RWPE1 (cell line): ENCODE data around the gene POC1B.
A peak's percentile ranks its signal among the peaks of the same experiment; 100 is the strongest.
"Not testable (repeated sequence)": the region's sequence is repeated elsewhere in the genome, so short reads cannot be mapped to it uniquely, and the experiment has no call there.

Experiments used
- CTCF ChIA-PET: fragments of 350-600 bp; sonication (Branson Sonifier 250); formaldehyde crosslinking; extraction: SDS; loops from one replicate; lab custom pipeline; 2021; lab: Yijun Ruan, JAX
- POLR2A ChIA-PET: fragments of 400-600 bp; formaldehyde crosslinking; extraction: SDS; loops from one replicate; lab custom pipeline; 2020; ENCODE audit warnings: antibody characterized with exemption; ENCODE audit not compliant: low non-redundant PET; lab: Yijun Ruan, JAX
- DNase-seq: peaks from one replicate; pipeline ENCODE4 v3.0.0; 2012; ENCODE audit warnings: low spot score
- H3K27ac ChIP-seq: fragments of 450-650 bp; 2 replicates; pipeline ENCODE4 v1.5.1; 2017
- CTCF ChIP-seq: fragments of 450-650 bp; conservative IDR thresholded peaks from 2 replicates; pipeline ENCODE4 v1.5.1; 2017; ENCODE audit warnings: low read depth, mild to moderate bottlenecking

POC1B gene

DNA sequence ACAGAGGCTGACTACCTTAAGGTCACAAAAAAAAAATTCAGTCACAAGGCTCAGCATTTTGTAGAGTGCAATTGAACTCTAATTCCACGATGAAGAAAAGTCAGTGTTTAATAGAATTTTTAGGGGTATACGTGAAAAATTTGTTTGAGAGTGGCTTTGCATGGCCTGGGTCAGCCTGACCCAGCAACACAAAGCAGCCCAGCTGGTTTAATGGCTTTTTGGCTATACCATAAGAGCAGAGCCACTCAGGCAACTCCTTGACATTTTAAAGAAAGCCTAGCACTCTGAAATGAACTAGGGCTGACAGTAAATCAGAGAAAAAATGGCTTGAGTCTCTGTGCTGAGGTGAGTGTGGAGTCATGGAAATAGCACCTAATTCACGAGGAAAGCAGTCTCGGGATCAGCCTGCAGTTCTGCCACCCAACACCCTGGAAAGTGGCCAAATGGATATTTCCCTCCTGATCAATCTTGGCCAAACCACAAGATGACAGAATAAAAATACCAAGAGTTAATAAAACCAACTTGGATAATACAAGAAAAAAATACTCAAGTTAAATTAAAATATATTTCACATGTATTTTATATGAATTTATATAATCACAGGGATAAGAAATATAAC, 60.8 kb downstream of the POC1B start:
- ChIA-PET POLR2A (no interaction called here), CTCF (no interaction called here)
- no peak overlapping the region for H3K27ac ChIP-seq
- no peak for TF ChIP-seq CTCF
- no peak for DNase-seq

DNA sequence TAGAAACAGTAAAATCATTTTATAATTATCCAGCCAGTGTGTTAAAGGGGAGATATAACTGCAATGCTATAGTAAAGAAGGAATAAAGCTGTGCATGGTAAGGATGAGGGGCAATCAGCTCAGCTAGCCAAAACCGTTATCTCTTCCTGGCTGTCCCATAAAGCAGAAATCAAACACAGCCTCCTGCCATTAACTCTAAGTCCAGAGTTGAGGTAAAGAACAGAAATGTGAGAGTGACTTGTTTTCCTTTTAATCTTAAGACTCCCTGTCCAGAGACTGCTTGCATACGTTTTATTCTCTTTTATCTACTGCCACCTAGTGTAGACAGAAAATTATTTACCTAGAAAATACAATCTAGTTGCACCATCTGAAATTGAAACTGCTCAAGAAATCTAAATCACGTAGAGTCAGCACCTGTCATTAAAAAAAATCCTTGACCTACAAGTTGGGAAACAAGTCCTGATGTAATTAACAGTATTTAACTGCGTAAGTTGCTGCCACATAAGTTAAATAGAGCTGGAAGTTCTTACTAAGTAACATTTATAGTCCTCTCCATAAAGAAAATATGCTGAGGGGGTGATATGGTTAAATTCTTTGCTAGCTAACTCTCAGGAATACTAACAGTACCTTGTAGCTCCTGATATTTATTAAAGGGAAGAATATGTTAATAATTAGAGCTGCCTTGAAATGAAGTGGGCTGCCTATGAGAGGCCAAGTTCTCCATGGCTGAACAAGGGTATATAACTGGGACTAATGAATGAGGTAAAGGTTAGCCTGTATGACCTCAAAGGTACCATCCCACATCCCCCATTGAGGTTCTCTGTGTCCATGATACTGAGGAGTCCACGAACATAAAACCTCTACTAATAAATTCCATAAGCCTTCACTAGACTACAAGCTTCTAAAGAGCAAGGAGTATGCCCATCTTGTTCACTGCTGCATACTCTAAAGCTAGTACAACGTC, 63.9 kb downstream of the POC1B start:
- TF ChIP-seq CTCF: peak; percentile 56
- no peak overlapping the region for H3K27ac ChIP-seq
- CTCF ChIA-PET: interaction anchor here (0.5 to 1.8 kb wide), 15 partner anchors 12 to 1293 kb away, joined by 3 to 11 read pairs (median 3); no protein-coding TSS in a partner anchor
- DNase-seq: peak; percentile 59
- POLR2A ChIA-PET: no interaction called here

GRCh38 chr12:89461190-89461589, 64.7 kb downstream of the POC1B start:
- CTCF ChIA-PET: interaction anchor here (0.6 to 1.8 kb wide), 7 partner anchors 68 to 1292 kb away, joined by 3 to 11 read pairs (median 3); no protein-coding TSS in a partner anchor
- no peak for DNase-seq
- POLR2A ChIA-PET: no interaction called here
- no peak for TF ChIP-seq CTCF
- H3K27ac ChIP-seq: no peak overlapping the region

DNA sequence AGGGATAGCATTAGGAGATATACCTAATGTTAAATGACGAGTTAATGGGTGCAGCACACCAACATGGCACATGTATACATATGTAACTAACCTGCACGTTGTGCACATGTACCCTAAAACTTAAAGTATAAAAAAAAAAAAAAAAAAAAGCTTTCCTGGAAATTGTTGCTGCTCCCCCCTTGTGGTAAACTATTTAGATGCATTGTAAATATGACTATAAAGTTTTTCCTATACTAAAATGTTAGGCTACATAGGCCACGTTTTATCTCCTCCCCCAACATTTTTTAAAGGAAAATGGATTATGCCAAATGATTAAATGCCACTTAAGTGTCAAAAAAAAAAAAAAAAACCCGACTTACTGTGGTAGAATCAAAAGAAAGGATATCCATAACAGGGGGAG, 66.6 kb downstream of the POC1B start:
- CTCF ChIA-PET: interaction anchor here (1.0 kb wide), 1 partner anchor 107 kb away, joined by 14 read pairs; the partner anchor contains the start of gene DUSP6
- H3K27ac ChIP-seq, DNase-seq, POLR2A ChIA-PET: not testable (repeated sequence)
- peak; percentile 28; the same call in 1 of the 2 replicates for TF ChIP-seq CTCF

DNA sequence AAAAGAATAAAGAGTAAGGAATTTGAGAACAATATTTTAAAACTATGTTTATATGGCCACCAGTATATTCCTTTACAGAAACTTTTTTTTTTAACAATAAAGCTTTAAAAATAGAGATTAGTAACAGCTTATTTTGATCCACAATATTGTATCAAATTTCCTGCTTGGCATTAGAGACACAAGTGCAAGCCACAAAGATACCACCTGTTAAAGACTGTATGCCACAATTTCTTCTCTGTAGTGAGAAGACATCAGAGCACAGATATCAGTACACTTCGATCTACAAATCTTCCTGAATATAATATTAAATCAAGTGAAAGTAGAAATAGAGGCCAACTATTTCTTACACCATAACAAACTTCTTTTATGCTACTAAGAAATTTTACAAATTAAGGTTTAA, 69.3 kb downstream of the POC1B start:
- no peak for DNase-seq
- POLR2A ChIA-PET: no interaction called here
- no peak overlapping the region for H3K27ac ChIP-seq
- CTCF ChIA-PET: no interaction called here
- no peak for TF ChIP-seq CTCF

DNA sequence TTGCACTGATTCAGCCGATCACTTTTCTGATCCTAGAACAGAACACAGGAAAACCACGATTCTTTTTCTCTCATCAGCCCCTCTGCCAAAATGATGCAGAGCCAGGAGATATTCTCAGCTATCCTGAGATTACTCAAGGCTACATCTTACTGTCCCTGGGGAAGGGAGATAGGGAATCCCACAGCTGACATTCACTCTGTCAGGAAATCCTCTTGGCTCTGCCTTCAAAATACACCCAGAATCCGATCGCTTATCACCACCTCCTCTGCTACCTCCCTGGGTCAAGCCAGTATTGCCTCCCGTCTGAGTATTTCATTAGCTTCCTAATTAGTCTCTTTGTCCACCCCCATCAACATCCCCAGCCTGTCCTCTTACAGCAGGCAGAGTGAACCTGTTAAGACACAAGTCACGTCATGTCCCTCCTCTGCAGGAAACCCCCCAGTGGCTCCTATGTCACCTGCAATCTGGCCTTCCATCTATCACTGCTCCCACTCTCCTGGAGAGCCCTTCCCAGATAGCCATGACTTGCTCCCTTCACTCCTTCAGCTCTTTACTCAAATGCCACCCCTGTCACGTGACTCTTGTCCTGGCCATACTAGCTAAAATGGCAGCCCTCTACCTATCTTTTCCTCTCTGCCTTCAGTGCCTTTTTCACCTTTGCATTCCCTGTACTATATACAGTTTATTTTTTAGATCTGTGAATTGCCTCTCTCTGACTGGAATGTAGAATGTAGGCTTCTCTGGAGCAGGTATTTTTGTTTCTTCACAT, 71.6 kb downstream of the POC1B start:
- TF ChIP-seq CTCF: no peak
- H3K27ac ChIP-seq: peak overlapping the region; percentile 69
- ChIA-PET POLR2A (no interaction called here), CTCF (no interaction called here)
- no peak for DNase-seq
